Head of caudate nucleus (tissue), 42 donors: Measurements from ENCODE around the gene E2F4.

Experiments used
- DNase-seq, 42 donors: peaks; one replicate each; pipeline versions ENCODE4 v3.0.0 to v3.0.0-alpha.2; 2020 to 2021; ENCODE audit warnings: mixed read lengths in 7 of 42
- intact Hi-C: fragments of 100-400 bp; cut with DNase I; formaldehyde crosslinking; loops from one replicate; pipeline ENCODE4 v1.15.0; 2022

Gene E2F4

GRCh38 chr16:67184995-67185650 lies 6.8 kb upstream of the E2F4 start:
- DNase-seq = peak; percentile 81 to 96 (median 89)
- intact Hi-C loops = no loop called here

GRCh38 chr16:67185651-67186134 lies 6.3 kb upstream of the E2F4 start:
- intact Hi-C loops = no loop called here
- DNase-seq = no peak

DNA sequence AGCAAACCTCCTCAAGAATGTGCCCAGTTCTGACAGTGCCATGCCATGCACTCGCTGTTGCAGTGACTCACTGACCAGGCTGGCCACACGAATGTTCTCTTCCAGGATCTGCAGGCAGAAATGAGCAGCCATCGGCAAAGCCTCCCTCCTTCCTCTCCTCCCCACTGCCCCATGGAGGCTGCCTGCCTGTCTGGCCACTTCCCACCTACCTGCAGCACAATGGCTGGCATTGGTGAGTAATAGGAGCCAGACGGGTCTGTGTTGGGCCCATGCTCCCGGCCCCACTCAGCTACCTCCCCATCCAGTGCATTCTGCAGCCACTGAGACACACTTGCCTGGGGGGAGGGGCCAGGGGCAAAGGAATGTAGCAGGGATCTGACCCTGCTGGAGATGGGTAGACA lies 5.4 kb upstream of the E2F4 start:
- intact Hi-C loops = no loop called here
- no peak for DNase-seq

- intact Hi-C loops = no loop called here
- DNase-seq = no peak
These were observed 4.6 kb upstream of the E2F4 start for GRCh38 chr16:67187175-67187890.

GRCh38 chr16:67188323-67188722 lies 3.6 kb upstream of the E2F4 start:
- DNase-seq = no peak
- intact Hi-C loops = no loop called here

DNA sequence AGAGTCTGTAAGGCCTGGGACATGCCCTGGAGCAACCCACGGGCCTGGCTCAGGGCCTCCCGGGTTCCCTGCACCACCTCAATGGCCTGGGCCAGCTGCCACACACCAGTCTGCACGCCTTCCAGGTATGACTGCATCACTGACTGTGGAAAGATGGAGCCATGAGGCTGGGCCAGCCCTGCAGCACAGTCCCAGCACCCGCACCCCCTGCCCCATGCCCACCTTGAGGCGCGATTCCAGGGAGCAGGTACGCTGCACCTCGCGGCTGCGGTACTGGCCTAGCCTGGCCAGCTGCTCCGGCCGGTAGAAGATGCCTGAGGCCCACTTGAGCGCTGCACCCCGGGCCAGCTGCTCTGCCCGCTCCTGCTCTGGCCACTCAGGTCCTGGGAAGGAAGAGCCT lies 3.2 kb upstream of the E2F4 start:
- DNase-seq = no peak
- intact Hi-C loops = no loop called here

DNA sequence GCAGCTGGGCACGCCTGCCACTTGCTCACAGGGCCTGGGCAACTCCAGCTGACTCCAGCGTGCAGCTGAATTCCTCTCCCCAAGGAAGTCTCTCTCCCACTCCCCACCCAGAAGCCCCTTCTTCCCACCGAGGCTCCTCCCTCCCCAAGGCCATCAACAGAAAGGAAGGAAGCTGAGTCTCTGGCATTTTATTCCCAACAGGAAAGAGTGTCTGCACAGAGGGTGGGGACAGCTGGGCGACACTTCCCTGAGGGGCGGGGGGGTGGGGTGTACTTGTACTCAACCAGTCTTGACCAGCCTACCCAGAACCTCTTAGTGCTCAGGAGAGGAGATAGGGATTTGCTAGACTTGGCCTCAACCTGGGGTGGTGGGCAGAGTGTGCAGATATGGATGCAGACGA lies 1.9 kb upstream of the E2F4 start, which contains the start of gene EXOC3L1:
TSS of gene EXOC3L1 (minus strand) at position 96 of the 400 bp plus-strand sequence. CDS start 460 bp downstream, outside the sequence.
- DNase-seq = no peak
- intact Hi-C loops = loop anchor here (5.0 kb wide), 1 partner anchor 37 kb away; the partner anchor contains the start of gene TMEM208

DNA sequence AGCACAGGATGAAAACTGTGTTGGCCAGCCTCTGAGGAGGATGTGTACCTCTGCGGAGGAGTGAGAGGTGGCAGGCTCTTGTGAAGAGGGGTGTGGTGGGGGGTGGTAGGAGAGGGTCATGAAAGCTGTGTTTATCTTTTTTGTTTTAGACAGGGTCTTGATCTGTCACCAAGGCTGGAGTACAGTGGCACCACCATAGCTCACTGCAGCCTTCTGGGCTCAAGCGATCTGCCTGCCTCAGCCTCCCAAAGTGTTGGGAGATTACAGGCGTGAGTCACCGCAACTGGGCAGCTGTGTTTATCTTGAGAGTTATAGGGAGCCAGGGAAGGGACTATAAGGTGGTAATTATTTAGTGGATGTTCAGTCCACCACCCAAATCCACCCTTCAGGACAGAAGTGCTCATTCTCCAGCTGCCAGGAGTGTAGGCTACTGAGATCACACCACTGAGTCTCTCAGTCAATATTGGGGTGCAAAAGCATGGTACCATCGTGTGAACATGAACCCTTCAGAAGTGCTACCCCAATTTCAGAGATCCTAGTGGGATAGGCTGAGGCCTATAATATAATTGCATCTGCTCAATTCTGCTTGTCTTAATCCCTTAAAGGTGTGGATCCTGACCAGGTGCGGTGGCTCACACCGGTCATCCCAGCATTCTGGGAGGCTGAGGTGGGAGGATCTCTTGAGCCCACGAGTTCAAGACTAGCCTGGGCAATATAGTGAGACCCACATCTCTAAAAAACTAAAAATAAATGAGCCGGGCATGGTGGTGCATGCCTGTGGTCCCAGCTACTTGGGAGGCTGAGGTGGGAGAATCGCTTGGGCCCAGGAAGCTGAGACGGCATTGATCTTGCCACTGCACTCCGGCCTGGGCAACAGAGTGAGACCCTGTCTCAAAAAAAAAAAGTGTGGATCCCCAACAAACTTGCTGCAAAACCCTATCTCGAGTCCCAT lies 1.2 kb upstream of the E2F4 start:
- intact Hi-C loops = loop anchor here (5.0 kb wide), 1 partner anchor 37 kb away; the partner anchor contains the start of gene TMEM208
- no peak for DNase-seq

DNA sequence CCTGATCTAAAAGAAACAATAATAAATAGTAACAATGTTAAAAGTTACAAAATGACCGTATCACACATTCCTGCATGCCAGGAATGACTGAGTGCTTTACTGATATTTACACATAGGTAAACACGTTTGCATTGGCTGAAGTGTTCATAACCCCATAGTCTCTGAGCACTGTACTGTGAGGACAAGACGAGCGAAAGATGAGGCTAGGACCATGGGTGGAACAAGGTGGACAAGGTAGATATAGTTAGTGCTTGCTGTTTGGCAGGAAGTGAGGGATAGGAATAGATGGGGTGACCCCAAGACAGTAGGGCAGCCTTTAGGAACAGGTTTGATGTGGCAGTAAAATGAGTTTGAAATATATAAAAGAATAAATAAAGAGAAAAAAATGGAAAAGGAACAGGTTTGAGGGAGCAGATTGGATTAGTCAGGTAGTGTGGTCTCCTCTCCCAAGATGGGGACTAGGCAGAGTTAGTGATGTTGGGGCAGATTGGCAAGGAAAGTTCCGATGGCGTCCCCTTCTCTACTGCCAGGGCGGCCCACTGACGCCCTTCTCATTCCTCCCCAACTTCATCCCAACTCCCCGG lies 452 bp upstream of the E2F4 start:
- no peak for DNase-seq
- intact Hi-C loops = loop anchor here (5.0 kb wide), 1 partner anchor 36 kb away; the partner anchor contains the start of gene TMEM208

- intact Hi-C loops = loop anchor here (5.0 kb wide), 1 partner anchor 34 kb away; the partner anchor contains the start of gene TMEM208
- DNase-seq = no peak
These were observed 916 bp downstream of the E2F4 start for GRCh38 chr16:67192781-67193361.

DNA sequence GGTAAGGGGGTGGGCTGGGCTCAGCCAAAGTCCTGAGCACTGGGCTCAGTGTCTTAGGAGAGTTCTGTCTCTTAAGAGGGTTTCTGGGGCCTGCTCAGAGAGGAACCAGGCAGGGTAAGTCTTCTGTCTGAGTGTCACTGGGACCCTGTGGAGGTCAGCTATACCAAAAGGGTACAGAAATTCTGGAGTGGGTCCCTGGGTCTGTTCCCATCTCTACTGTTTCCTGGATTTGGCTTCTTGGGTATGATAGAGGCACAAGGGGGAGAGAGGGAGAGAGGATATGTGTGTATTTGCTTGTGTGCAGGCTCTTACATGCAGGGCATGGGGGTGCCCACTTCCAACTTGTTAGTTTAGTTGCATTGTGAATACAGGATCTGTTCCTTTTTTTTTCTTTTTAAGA lies 1.6 kb downstream of the E2F4 start:
- no peak for DNase-seq
- intact Hi-C loops = loop anchor here (5.0 kb wide), 1 partner anchor 34 kb away; the partner anchor contains the start of gene TMEM208

DNA sequence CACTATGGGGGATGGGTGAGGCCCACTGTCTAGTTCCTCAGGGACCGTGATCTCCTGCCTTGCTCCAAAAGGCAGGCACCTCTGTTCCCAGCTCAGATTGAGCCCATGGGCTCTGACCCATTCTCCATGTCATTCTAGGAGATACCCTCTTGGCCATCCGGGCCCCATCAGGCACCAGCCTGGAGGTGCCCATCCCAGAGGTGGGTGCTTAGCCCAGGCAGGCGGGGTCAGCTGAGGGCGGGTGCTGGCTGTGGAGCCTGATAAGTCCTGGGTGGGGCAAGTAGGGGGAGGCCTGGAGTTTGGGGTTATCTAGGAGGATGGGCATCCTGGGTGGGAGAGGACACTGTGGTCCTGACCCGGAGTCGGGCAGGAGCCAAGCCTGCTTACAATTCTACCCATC lies 2.3 kb downstream of the E2F4 start:
- DNase-seq = no peak
- intact Hi-C loops = loop anchor here (5.0 kb wide), 1 partner anchor 33 kb away; the partner anchor contains the start of gene TMEM208

- no peak for DNase-seq
- intact Hi-C loops = no loop called here
These were observed 3.7 kb downstream of the E2F4 start for GRCh38 chr16:67195676-67196075.

DNA sequence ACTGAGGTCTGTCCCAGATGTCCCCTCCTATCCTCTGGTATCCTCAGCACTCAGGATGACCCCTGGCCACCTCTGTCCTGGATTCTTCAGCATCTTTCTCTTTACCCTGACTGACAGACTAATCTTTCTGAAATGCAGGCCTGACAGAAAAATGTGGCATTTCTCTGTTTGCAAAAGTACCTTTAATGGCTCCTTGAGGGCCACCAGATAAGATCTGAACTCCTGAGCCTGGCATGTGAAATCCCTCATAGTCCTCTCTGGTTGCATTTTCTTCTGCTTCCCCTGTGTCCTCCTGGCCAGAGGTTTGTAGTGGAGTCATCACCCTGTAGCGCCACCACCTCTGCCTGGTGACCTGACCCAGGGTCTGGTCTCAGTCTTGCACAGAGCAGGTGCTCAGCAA lies 4.9 kb downstream of the E2F4 start:
- intact Hi-C loops = no loop called here
- DNase-seq = no peak

DNA sequence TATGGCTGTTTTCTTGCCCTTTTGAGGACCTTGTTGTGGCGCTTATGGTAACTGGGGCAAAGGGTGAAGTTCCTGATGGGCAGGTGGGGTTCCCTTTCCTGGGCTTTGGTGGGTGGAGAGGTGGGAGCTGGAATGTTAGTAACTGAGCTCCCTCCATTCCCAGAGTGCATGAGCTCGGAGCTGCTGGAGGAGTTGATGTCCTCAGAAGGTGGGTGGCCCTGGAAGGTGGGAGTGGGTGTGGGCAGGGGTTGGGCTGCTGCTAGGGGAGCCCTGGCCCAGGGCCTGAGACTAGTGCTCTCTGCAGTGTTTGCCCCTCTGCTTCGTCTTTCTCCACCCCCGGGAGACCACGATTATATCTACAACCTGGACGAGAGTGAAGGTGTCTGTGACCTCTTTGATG lies 5.7 kb downstream of the E2F4 start:
- no peak for DNase-seq
- intact Hi-C loops = no loop called here

DNA sequence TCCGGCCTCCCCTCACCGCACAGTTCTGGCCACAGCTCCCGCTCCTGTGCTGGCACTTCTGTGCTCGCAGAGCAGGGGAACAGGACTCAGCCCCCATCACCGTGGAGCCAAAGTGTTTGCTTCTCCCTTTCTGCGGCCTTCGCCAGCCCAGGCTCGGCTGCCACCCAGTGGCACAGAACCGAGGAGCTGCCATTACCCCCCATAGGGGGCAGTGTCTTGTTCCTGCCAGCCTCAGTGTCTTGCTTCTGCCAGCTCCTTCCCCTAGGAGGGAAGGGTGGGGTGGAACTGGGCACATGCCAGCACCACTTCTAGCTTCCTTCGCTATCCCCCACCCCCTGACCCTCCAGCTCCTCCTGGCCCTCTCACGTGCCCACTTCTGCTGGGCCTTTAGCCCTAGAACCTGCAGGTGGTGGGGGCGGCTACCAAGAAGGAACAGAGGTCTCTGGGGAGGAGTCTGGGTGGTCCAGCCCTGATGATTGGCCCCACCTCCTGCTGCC lies 6.3 kb downstream of the E2F4 start:
- intact Hi-C loops = no loop called here
- peak in 40 of 42 donors; percentile 40 to 83 (median 68) for DNase-seq

- intact Hi-C loops = no loop called here
These were observed 7.3 kb downstream of the E2F4 start, which contains the start of gene ELMO3 for GRCh38 chr16:67199011-67199807. Gene ELMO3 (plus strand): TSS chr16:67199131. CDS start chr16:67199327, 196 bp downstream.

More at GRCh38 chr16:67199011-67199807, 7.3 kb downstream of the E2F4 start, which contains the start of gene ELMO3:
- peak in 8 of 42 donors; percentile 23 to 57 (median 35) for DNase-seq
